Measurements from ENCODE around the gene MADD.

The MADD gene
- 243 reads per million, percentile 94 among the genes with 10 or more reads in this experiment for total RNA-seq

DNA sequence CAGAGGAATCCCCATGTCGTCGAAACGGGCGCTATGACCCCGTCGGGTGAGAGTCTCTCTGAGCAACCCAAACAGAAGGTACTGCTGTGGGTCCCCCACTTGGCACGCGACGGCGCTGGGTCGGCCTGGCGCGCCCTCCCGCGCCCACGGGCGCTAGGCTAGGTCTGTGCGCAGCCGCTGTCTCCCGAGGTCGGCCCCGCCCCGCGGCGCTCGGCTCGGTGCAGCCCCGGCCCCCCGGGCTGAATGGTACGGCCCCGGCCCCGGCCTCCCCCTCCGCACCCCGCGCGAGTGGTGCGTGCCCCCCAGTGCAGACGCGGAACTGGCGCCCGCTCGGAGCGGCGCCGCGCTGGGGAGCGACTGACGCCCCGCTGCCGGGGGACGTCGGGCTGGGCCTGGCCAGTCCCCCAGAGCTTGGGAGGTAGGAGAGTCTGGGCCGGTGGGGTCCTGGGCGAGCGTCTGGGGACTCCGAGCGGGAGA lies at the start of gene MADD:
TSS of gene MADD (plus strand) at position 305 of the 477 bp plus-strand sequence.
- peak; percentile 88 for DNase-seq

DNA sequence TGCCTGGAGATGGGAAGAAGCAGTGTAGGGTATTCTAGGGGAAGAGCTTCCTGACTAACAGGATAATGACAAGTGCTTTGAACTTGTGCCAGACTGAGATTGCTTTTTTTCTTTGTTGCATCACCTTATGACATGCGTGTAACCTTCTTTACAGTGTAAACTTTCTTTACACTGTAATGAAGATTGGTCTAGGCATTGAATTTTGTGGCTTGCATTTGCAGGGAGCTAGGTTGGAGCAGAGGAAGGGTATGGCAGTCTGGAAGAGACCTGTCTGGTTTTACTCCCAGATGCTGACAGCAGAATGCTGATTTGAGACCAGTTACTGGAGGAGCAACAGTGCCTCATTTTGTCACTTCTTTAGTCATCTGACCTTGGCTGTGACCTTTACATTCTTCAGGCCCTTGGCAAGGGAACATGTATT lies 49.5 kb upstream of the MADD start:
- no peak for DNase-seq

- no peak for DNase-seq
Observed at GRCh38 chr11:47222696-47223095, 47.2 kb upstream of the MADD start.

GRCh38 chr11:47225552-47226400 lies 44.2 kb upstream of the MADD start:
- no peak for DNase-seq

- no peak for DNase-seq
Observed at GRCh38 chr11:47229161-47229560, 40.8 kb upstream of the MADD start.

DNA sequence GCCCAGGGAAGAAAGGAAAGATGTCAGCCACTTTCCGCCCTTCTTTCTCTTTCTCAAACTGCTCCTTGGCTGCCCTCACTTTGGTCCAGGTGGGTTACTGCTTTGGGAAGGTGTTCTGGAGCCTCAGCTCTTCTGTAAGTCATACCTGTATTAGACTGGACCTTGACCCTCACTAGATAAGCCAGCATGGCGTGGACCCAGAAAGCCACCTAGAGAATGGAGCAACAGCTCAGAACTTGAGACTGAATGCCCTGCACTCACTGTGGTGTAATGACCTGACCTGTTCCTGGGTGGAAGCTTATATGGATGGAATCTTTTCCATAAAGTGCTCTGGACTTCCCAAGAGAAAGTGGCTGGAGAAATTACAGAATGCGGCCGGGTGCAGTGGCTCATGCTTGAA lies 36.9 kb upstream of the MADD start:
- no peak for DNase-seq

DNA sequence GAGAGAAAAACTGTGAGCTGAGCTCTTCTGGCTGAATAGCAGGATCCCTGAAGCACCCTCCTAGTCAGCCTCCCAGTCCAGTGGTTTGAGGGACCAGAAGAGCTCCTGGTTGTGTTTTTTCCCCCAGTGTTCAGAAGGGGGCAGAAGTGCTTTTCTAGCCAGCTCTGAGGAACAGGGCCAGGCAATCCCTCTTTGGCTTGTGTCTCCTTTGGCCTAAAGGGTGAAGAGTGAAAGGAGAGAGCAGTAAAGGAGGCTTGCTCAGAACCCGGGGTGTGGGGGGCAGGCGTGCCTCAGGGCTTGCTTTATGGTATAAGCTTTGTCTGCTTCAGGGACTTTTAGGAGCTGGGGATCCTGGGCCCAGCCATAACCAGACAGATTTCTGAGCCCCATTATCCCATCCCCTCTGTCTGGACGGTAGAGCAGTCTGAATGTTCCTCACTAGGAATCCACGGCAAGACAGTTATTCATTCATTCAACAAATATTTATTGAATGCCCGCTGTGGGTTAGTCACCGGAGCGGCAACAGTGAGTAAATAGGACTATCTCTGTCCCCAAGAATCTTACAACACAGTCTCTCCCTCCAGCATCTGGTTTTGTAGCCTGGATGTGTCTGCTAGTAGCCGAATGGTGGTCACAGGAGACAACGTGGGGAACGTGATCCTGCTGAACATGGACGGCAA lies 35.8 kb upstream of the MADD start:
- DNase-seq: no peak

DNA sequence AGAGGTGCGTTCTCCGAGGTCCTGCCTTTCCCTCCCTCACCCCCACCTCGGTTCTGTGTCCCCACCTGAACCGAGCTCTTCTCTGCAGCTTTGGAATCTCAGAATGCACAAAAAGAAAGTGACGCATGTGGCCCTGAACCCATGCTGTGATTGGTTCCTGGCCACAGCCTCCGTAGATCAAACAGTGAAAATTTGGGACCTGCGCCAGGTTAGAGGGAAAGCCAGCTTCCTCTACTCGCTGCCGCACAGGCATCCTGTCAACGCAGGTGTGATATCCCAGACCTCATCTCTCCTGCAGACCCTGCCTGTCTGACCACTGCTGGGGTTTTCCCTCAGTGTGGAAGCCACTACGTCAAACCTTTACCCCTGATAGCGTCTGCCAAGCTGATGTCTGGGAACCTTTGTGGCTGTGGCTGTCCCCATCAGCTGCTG lies 35.2 kb upstream of the MADD start:
- DNase-seq: peak; percentile 54

DNA sequence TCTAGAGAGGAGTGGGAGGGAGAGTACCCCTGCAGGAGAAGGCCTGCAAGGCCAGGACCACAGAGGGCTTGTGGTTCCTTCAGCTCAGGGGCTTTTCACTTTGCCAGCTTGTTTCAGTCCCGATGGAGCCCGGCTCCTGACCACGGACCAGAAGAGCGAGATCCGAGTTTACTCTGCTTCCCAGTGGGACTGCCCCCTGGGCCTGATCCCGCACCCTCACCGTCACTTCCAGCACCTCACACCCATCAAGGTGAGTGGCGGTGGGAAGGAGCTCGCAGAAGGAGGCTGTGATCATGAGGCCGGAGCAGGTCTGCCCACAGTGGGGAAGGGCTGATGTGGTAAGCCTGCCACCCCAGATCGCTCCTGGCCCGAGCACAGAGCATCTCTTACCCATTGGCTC lies 34.8 kb upstream of the MADD start:
- DNase-seq: no peak

DNA sequence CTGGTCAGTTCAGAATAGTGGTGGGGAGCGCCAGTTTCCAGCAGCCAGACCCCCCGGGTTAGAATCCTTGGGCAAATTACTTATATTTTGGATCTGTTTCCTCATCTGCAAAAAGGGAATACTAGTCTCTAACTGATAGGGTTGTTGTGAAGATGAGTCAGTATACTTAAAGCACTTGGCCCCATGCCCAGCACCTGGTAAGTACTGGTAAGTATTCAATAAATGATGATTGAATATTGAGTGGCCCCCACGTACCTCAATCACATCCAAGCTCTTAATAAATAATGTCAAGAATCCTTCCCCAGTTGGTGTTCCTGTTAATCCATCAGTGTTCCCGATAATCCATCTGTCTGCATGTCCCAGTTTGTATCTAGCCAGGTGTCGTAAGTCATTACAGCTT lies 33.5 kb upstream of the MADD start:
- no peak for DNase-seq

DNA sequence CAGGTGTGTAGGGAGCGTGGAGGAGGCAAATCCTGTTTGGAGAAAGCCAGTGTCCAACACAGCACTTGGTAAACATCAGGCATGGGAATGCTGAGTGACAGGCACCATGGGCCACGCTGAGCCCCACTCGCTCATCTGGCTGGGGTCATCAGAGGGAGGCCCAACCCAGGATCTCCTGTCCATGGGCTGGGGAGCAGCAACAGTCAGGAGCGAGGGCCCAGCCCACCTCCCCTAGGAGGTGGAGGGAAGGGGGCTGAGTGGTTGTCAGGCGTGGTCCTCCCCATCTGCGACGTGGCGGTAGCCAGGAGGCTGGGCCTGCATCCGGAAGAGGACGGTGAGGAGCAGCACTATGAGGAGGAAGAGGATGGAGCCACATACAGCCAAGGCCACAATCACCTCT lies 30.1 kb upstream of the MADD start:
- DNase-seq: no peak

DNA sequence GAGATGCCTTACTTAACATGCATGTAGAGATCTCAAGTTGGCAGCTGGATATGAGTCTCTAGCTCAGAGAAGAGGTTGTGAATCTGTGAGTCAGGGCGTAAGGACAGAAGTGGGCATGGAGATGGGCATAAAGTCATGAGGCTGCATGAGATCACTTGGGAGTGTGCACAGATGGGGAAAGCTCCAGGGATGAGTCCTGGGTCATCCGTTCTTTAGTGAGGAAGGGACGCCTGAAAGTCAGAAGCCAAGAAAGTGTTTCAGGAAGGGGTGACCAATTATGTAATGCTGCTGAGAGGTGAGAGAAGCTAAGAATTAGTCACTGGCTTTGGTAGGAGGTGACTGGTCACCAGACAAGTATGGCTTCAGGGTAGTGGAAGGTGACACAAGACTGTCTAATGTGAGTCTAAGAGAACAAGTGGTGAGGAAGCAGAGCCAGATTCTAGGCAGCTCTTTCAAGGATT lies 28.1 kb upstream of the MADD start:
- no peak for DNase-seq

GRCh38 chr11:47242596-47243192 lies 27.2 kb upstream of the MADD start:
- no peak for DNase-seq

GRCh38 chr11:47243454-47243853 lies 26.5 kb upstream of the MADD start:
- DNase-seq: no peak

- no peak for DNase-seq
Observed at GRCh38 chr11:47244448-47245350, 25.2 kb upstream of the MADD start.

DNA sequence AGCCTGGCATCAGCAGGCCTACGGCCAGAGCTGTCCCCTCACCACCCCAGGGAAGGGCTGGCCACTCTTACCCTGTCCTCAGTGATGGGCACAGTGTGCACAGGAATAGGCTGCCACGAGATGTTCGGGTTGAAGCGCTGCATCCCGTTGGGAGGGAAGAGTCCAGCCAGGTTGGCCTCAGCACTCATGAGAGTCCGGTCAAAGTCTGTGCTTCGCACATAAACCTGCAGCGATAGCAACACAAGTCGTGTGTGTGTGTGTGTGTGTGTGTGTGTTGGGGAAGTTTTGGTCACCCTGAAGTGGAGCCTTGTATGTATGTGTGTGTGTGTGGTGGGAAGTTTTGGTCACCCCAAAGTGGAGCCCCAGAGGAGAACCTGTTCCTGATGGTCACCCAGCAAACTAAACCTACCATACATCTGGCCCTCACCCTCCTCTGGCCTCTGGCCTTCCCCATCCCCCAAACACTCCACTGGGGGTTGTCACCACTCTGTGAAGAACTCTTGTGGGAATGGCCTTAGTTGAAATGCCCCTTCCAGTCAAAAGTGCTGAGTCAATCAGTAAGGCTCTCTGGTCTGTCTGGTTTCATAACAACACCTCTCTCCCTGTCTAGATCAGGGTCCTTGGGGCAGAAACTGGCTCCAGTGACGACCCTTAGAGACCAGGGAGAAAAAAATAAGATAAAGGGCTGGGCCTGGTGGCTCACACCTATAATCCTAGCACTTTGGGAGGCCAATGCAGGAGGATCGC lies 24.1 kb upstream of the MADD start:
- DNase-seq: no peak

- DNase-seq: no peak
Observed at GRCh38 chr11:47247502-47247901, 22.4 kb upstream of the MADD start.

DNA sequence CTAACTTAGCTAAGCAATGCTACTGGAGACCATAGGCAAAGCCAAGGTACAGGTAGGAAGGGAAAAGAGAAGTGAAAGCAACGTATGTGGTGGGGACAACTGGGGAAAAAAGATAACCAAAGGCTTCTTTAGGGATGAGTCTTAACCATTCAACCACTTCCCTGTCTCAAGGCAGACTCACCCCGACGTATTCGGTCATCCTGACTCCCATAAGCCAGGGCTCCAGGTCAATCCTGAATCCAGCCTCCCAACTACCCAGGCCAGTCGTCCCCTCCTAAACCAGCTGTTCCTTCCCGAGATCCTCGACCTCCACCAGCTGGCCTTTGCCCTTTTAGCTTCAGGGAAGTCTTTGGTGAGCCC lies 21.6 kb upstream of the MADD start:
- no peak for DNase-seq

- DNase-seq: peak; percentile 80
Observed at GRCh38 chr11:47248664-47249377, 21.1 kb upstream of the MADD start, which contains the start of gene ACP2. Gene ACP2 (minus strand): TSS chr11:47248814. CDS start chr11:47248789, 25 bp downstream.

- DNase-seq: no peak
Observed at GRCh38 chr11:47249378-47249715, 20.6 kb upstream of the MADD start.

DNA sequence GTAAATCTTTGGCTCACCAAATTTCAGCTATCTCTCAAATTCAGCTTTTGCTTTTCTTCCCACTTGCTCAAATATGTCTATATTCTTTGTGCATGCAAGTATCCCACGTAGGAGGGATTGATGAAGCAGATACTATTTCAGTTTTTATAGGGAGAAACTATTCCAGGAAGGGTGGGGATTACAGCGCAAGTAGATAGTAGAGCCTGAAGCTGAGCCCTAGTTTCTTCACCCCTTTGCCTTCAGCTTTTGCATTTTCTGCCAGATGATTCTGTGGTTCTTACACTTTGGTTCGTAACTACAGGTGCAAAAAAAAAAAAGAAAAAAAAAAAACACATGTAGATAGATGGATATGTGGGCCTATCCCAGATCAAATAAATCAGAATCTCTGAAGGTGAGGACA lies 18.2 kb upstream of the MADD start:
- DNase-seq: no peak
